Fibroblast of lung (primary cell): ENCODE results near the gene UTY.

ENCODE experiments used
- EZH2 ChIP-seq: IDR thresholded peaks from 2 replicates; pipeline ENCODE4 v1.5.1; 2012; ENCODE audit warnings: low read length, control low read depth, mild to moderate bottlenecking; ENCODE audit errors: missing control alignments
- TF ChIP-seq, protein P1 (sequence below), 2 donors: IDR thresholded peaks in 1 of 2; conservative IDR thresholded peaks in 1 of 2; 1 replicate in 1 of 2; 2 replicates in 1 of 2; pipeline ENCODE4 v1.5.1; 2011 to 2012; ENCODE audit warnings: low read length in 2 of 2, control low read depth in 1 of 2, inconsistent platforms in 1 of 2, low read depth in 1 of 2, mild to moderate bottlenecking in 1 of 2

DNA sequence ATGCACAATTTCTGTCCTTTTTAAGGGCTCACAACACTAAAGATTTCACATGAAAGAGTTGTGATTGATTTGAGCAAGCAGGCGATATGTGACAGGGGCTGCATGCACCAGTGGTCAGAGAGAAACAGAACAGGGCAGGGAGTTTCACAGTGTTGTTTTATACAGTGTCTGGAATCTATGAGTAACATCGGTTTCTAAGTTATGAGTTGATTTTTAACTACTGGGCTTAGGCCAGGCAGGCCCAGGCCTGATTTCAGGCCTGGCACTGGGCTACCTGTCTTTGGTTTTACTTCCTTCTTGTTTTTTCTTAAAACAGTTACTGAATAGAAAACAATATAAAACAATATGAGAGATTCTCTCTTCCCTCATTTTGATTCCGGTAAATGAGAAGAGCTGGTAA, 13.9 kb upstream of the UTY start:
- TF ChIP-seq, protein P1, sequence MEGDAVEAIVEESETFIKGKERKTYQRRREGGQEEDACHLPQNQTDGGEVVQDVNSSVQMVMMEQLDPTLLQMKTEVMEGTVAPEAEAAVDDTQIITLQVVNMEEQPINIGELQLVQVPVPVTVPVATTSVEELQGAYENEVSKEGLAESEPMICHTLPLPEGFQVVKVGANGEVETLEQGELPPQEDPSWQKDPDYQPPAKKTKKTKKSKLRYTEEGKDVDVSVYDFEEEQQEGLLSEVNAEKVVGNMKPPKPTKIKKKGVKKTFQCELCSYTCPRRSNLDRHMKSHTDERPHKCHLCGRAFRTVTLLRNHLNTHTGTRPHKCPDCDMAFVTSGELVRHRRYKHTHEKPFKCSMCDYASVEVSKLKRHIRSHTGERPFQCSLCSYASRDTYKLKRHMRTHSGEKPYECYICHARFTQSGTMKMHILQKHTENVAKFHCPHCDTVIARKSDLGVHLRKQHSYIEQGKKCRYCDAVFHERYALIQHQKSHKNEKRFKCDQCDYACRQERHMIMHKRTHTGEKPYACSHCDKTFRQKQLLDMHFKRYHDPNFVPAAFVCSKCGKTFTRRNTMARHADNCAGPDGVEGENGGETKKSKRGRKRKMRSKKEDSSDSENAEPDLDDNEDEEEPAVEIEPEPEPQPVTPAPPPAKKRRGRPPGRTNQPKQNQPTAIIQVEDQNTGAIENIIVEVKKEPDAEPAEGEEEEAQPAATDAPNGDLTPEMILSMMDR (conservative IDR thresholded peaks at IDR 0.05 in 1 of 2, IDR thresholded peaks at IDR 0.05 in 1 of 2; ENCODE audit: low read depth in 1 of 2, low read length in 2 of 2), result no peak
- TF ChIP-seq EZH2, result no peak
